ENCODE results near the gene PPM1M. TPM values are rescaled to one million over a fixed set of nuclear protein-coding genes. Genes with fewer than 3 reads are reported as not detected.

PPM1M gene
- total RNA-seq, 1 experiment from 2014 or later: 6.7 TPM

DNA sequence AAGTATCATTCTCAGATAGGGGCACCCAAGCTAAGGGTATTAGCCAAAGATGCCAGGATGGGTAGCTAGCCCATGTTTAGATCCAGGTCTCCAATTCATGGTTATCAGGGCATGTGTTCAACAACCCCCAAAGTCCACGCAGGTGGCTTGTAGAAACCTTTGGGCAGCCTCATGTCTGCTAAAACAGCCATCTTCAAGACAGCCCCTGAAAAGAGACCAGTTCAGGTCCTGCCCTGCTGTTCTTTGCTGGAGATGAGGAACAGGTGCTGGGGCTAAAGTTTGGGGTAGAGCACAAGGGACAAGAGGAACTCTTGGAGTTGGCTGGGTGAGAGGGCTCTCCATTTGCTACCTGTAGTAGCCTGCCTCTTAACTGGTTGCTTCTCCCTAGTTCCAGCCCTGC is 4.6 kb downstream of the PPM1M start:
- Mint-ChIP-seq H3K9me3 (ENCODE audit: unreplicated experiment) (no peaks in the 10 kb centered on the region), H3K27ac (ENCODE audit: unreplicated experiment) (no peak overlapping the region), H3K4me1 (ENCODE audit: low read depth, unreplicated experiment) (no peaks in the 10 kb centered on the region), H3K27me3 (ENCODE audit: insufficient read depth, unreplicated experiment) (no peaks in the 10 kb centered on the region), H3K36me3 (ENCODE audit: insufficient read depth, unreplicated experiment) (peaks cover 96% of the 10 kb centered on the region), H3K4me3 (ENCODE audit: unreplicated experiment) (no peak overlapping the region)
- Histone ChIP-seq H3K4me1 (peaks cover 1% of the 10 kb centered on the region), H3K36me3 (ENCODE audit: control insufficient read depth, insufficient read depth, low read length) (peaks cover 3% of the 10 kb centered on the region), H3K4me3 (ENCODE audit: low read depth, low read length) (no peak overlapping the region), H3K9me3 (no peaks in the 10 kb centered on the region), H3K27me3 (replicated peaks; ENCODE audit: control insufficient read depth, insufficient read depth, low read length) (no peaks in the 10 kb centered on the region)
- BruUV-seq (replicated peaks): no TSS peak
- POLR2A ChIA-PET: no interaction called here
- CTCF ChIA-PET: no interaction called here
- DNase-seq: no peak
- intact Hi-C loops (cut with micrococcal nuclease; ENCODE audit: unreplicated experiment): no loop called here
- TF ChIP-seq, protein P1, sequence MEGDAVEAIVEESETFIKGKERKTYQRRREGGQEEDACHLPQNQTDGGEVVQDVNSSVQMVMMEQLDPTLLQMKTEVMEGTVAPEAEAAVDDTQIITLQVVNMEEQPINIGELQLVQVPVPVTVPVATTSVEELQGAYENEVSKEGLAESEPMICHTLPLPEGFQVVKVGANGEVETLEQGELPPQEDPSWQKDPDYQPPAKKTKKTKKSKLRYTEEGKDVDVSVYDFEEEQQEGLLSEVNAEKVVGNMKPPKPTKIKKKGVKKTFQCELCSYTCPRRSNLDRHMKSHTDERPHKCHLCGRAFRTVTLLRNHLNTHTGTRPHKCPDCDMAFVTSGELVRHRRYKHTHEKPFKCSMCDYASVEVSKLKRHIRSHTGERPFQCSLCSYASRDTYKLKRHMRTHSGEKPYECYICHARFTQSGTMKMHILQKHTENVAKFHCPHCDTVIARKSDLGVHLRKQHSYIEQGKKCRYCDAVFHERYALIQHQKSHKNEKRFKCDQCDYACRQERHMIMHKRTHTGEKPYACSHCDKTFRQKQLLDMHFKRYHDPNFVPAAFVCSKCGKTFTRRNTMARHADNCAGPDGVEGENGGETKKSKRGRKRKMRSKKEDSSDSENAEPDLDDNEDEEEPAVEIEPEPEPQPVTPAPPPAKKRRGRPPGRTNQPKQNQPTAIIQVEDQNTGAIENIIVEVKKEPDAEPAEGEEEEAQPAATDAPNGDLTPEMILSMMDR (IDR thresholded peaks at IDR 0.05; ENCODE audit: insufficient read depth in 1 of 2, low read depth in 1 of 2, low read length in 1 of 2, severe bottlenecking in 1 of 2, unreplicated experiment in 1 of 2): no peak

DNA sequence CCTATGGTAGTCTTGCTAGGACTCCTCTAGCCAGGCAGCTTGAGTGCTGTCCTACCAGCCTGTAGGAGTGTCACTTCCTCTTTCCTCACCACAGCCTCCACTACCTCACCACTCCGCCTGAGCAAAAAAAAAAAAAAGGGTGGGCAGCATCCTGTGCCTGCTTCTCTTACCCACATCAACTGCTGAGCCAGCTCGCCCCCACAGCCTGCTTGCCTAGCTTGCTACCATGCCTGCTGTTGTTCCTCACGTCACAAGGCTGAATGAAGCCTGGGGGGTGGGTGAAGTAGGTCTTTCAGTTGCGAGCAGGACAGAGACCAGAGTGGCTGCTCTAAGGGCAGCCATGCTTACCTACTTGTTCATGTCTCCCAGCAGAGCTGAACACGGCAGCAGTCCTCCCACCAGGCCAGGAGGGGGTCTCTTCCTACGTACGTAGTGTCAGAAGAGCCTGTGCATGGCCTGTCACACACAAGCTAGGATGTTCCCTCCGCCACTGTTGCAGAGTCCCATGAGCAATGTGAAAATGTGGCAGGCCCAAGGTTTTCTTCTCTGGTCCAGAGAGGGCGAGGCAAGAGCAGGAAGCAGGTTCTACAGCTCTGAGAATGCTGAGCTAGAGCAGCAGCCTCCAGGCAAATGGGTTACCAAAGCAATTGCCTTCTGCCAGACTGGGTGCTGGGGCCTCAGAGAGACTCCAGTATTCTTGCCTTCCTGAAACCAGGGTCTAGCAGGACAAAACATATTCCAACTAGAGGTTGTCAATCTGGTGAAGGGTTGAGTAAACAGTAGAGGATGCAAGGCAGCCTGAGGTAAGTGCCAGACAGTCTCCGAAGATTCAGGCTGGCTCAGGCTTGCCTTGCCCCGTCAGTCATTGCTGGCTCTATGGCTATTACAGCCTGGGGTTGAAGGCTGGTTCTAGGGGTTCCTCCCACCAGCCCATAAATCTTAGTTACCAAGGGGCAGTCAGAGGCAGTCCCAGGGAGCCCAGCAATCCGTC is 8.1 kb downstream of the PPM1M start:
- no peaks in the 10 kb centered on the region for H3K27me3 Mint-ChIP-seq (ENCODE audit: insufficient read depth, unreplicated experiment)
- Histone ChIP-seq H3K4me3 (ENCODE audit: low read depth, low read length) (no peak overlapping the region), H3K36me3 (ENCODE audit: control insufficient read depth, insufficient read depth, low read length) (peaks cover 11% of the 10 kb centered on the region), H3K27me3 (replicated peaks; ENCODE audit: control insufficient read depth, insufficient read depth, low read length) (no peaks in the 10 kb centered on the region), H3K9me3 (no peaks in the 10 kb centered on the region), H3K4me1 (peaks cover 5% of the 10 kb centered on the region; the same call in 1 of the 2 replicates)
- no peaks in the 10 kb centered on the region for H3K9me3 Mint-ChIP-seq (ENCODE audit: unreplicated experiment)
- no TSS peak for BruUV-seq (replicated peaks)
- CTCF ChIA-PET: interaction anchor here (0.7 kb wide), 1 partner anchor 29 kb away, joined by 6 read pairs; no protein-coding TSS in a partner anchor
- no peak overlapping the region for H3K4me3 Mint-ChIP-seq (ENCODE audit: unreplicated experiment)
- TF ChIP-seq, protein P1 (IDR thresholded peaks at IDR 0.05; ENCODE audit: insufficient read depth in 1 of 2, low read depth in 1 of 2, low read length in 1 of 2, severe bottlenecking in 1 of 2, unreplicated experiment in 1 of 2): no peak
- intact Hi-C loops (cut with micrococcal nuclease; ENCODE audit: unreplicated experiment): no loop called here
- H3K4me1 Mint-ChIP-seq (ENCODE audit: low read depth, unreplicated experiment): peaks cover 12% of the 10 kb centered on the region
- peak overlapping the region; percentile 15 for H3K27ac Mint-ChIP-seq (ENCODE audit: unreplicated experiment)
- POLR2A ChIA-PET: interaction anchor here (0.8 kb wide), 1 partner anchor 25 kb away, joined by 3 read pairs; the partner anchor contains the start of gene WDR82
- H3K36me3 Mint-ChIP-seq (ENCODE audit: insufficient read depth, unreplicated experiment): peaks cover 95% of the 10 kb centered on the region
- no peak for DNase-seq

DNA sequence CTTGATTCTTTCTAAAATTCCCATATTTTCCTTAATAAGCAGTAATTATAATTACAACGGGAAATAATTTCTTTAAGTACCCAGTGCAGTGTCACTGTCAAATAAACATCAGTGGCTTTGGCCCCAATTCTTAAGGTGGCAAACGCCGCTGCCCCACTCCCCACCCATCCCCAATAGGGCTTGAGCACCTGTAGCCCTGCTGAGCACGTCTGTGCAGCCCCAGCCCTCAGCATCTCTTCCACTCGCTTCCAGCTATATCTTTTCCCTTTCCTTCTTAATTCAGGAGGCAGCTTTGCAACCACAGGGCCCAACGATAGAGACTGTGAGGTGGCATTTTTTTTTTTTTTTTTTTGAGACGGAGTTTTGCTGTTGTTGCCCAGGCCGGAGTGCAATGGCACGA is 9.0 kb downstream of the PPM1M start:
- H3K27me3 Mint-ChIP-seq (ENCODE audit: insufficient read depth, unreplicated experiment): no peaks in the 10 kb centered on the region
- H3K9me3 Mint-ChIP-seq (ENCODE audit: unreplicated experiment): no peaks in the 10 kb centered on the region
- Histone ChIP-seq H3K36me3 (ENCODE audit: control insufficient read depth, insufficient read depth, low read length) (peaks cover 12% of the 10 kb centered on the region), H3K4me1 (peaks cover 10% of the 10 kb centered on the region; the same call in 1 of the 2 replicates), H3K9me3 (no peaks in the 10 kb centered on the region), H3K27me3 (replicated peaks; ENCODE audit: control insufficient read depth, insufficient read depth, low read length) (no peaks in the 10 kb centered on the region), H3K4me3 (ENCODE audit: low read depth, low read length) (no peak overlapping the region)
- no peak for DNase-seq
- BruUV-seq (replicated peaks): no TSS peak
- ChIA-PET POLR2A (no interaction called here), CTCF (no interaction called here)
- TF ChIP-seq, protein P1 (IDR thresholded peaks at IDR 0.05; ENCODE audit: insufficient read depth in 1 of 2, low read depth in 1 of 2, low read length in 1 of 2, severe bottlenecking in 1 of 2, unreplicated experiment in 1 of 2): no peak
- H3K4me1 Mint-ChIP-seq (ENCODE audit: low read depth, unreplicated experiment): peaks cover 16% of the 10 kb centered on the region
- intact Hi-C loops (cut with micrococcal nuclease; ENCODE audit: unreplicated experiment): no loop called here
- peaks cover 95% of the 10 kb centered on the region for H3K36me3 Mint-ChIP-seq (ENCODE audit: insufficient read depth, unreplicated experiment)
- no peak overlapping the region for H3K4me3 Mint-ChIP-seq (ENCODE audit: unreplicated experiment)
- H3K27ac Mint-ChIP-seq (ENCODE audit: unreplicated experiment): no peak overlapping the region
